Stimulated activated CD8-positive, alpha-beta memory T cell treated with anti-CD3 and anti-CD28 coated beads, Interleukin-4, amount 100 ng/mL, for 24 hours (primary cell): Measurements from ENCODE around the gene SH3BGR.

Experiments used
- DNase-seq: peaks from one replicate; pipeline ENCODE4 v3.0.0-alpha.2; 2020; ENCODE audit warnings: low read depth

The SH3BGR gene

GRCh38 chr21:39546522-39546921, 94.8 kb downstream of the SH3BGR start:
- DNase-seq = no peak

- no peak for DNase-seq
Measured at GRCh38 chr21:39552856-39553255, 101.1 kb downstream of the SH3BGR start.

- no peak for DNase-seq
Measured at GRCh38 chr21:39553331-39553730, 101.6 kb downstream of the SH3BGR start.

GRCh38 chr21:39555911-39556590, 104.3 kb downstream of the SH3BGR start:
- no peak for DNase-seq

- DNase-seq = no peak
Measured at GRCh38 chr21:39559511-39559910, 107.7 kb downstream of the SH3BGR start.

- DNase-seq = no peak
Measured at GRCh38 chr21:39561140-39561539, 109.4 kb downstream of the SH3BGR start.

- DNase-seq = no peak
Measured at GRCh38 chr21:39562791-39563770, 111.3 kb downstream of the SH3BGR start.

GRCh38 chr21:39564200-39564599, 112.4 kb downstream of the SH3BGR start:
- DNase-seq = no peak
